GM23338 (cell line): Measurements from ENCODE around the gene SMG7. TPM values are rescaled to one million over a fixed set of nuclear protein-coding genes. Genes with fewer than 3 reads are reported as not detected.

Experiments
- ATAC-seq: fragments of 200-7000 bp; cut with Tn5 transposase; 3 replicates; pipeline ENCODE4 v1.9.1; 2020
- DNase-seq: peaks from one replicate; pipeline ENCODE4 v3.0.0-alpha.2; 2015; ENCODE audit warnings: low spot score
- H2AFZ ChIP-seq: fragments of 200-600 bp; sonication (generic); 2 replicates; pipeline ENCODE4 v1.8.0; 2016; ENCODE audit warnings: antibody characterized with exemption, mild to moderate bottlenecking, moderate library complexity
- H3F3A ChIP-seq: fragments of 200-600 bp; sonication (generic); replicated peaks from 2 replicates; pipeline ENCODE4 v1.8.0; 2017; ENCODE audit warnings: antibody characterized with exemption, mixed run types, low read depth
- H3K27ac ChIP-seq: fragments of 200-600 bp; sonication (generic); 2 replicates; pipeline ENCODE4 v1.6.1; 2016; ENCODE audit warnings: low read depth
- H3K27me3 ChIP-seq: fragments of 200-600 bp; sonication (generic); 2 replicates; pipeline ENCODE4 v1.8.0; 2016; ENCODE audit warnings: mild to moderate bottlenecking, mixed run types, moderate library complexity; ENCODE audit not compliant: insufficient read depth
- H3K36me3 ChIP-seq: fragments of 200-600 bp; sonication (generic); 2 replicates; pipeline ENCODE4 v1.8.0; 2016; ENCODE audit warnings: mild to moderate bottlenecking; ENCODE audit not compliant: insufficient read depth
- H3K4me1 ChIP-seq: fragments of 200-600 bp; sonication (generic); 2 replicates; pipeline ENCODE4 v1.8.0; 2016; ENCODE audit warnings: mild to moderate bottlenecking, moderate library complexity; ENCODE audit not compliant: insufficient read depth
- H3K4me2 ChIP-seq: fragments of 200-600 bp; sonication (generic); 2 replicates; pipeline ENCODE4 v1.7.1; 2017; ENCODE audit warnings: mixed run types
- H3K4me3 ChIP-seq: fragments of 200-600 bp; sonication (generic); 2 replicates; pipeline ENCODE4 v1.6.1; 2016; ENCODE audit warnings: mixed run types
- H3K79me2 ChIP-seq: fragments of 200-600 bp; sonication (generic); replicated peaks from 2 replicates; pipeline ENCODE4 v1.8.0; 2017; ENCODE audit warnings: mild to moderate bottlenecking; ENCODE audit not compliant: insufficient read depth
- H3K9me2 ChIP-seq: fragments of 200-600 bp; sonication (generic); 2 replicates; pipeline ENCODE4 v1.8.0; 2017; ENCODE audit not compliant: insufficient read depth
- H4K20me1 ChIP-seq: fragments of 200-600 bp; sonication (generic); replicated peaks from 2 replicates; pipeline ENCODE4 v1.8.0; 2017; ENCODE audit warnings: mild to moderate bottlenecking; ENCODE audit not compliant: insufficient read depth
- H3K27ac Mint-ChIP-seq: 2 replicates; pipeline ENCODE4 v1.8.0; 2020; ENCODE audit warnings: inconsistent platforms, mild to moderate bottlenecking, moderate library complexity, mixed read lengths
- H3K27me3 Mint-ChIP-seq: 3 replicates; pipeline ENCODE4 v1.8.0; 2022; ENCODE audit warnings: low read depth, mild to moderate bottlenecking, moderate library complexity, mixed read lengths, inconsistent platforms; ENCODE audit not compliant: insufficient read depth, poor library complexity
- H3K36me3 Mint-ChIP-seq: 3 replicates; pipeline ENCODE4 v1.8.0; 2021; ENCODE audit warnings: low read depth, mild to moderate bottlenecking, inconsistent platforms, moderate library complexity, mixed read lengths
- H3K4me1 Mint-ChIP-seq: 3 replicates; pipeline ENCODE4 v1.8.0; 2020; ENCODE audit warnings: mild to moderate bottlenecking, inconsistent platforms, mixed read lengths
- H3K4me3 Mint-ChIP-seq: 3 replicates; pipeline ENCODE4 v1.8.0; 2021; ENCODE audit warnings: moderate library complexity, mild to moderate bottlenecking, inconsistent platforms, mixed read lengths
- H3K9me3 Mint-ChIP-seq: 3 replicates; pipeline ENCODE4 v1.8.0; 2020; ENCODE audit warnings: moderate library complexity, mild to moderate bottlenecking, inconsistent platforms, mixed read lengths
- CREB1 ChIP-seq: fragments of 250-450 bp; sonication (Bioruptor Pico); IDR thresholded peaks from 2 replicates; pipeline ENCODE4 v1.5.0; 2020; ENCODE audit warnings: low read depth, mild to moderate bottlenecking, moderate library complexity
- EZH2 ChIP-seq: fragments of 200-600 bp; sonication (generic); IDR thresholded peaks from one replicate; pipeline ENCODE4 v1.8.0; 2017; ENCODE audit warnings: antibody characterized with exemption, mild to moderate bottlenecking, low read depth; ENCODE audit not compliant: unreplicated experiment
- EZH2phosphoT487 ChIP-seq: fragments of 200-600 bp; sonication (generic); IDR thresholded peaks from one replicate; pipeline ENCODE4 v1.8.1; 2018; ENCODE audit warnings: antibody characterized with exemption; ENCODE audit not compliant: unreplicated experiment
- JUNB ChIP-seq: IDR thresholded peaks from one replicate; pipeline ENCODE4 v1.6.1; 2016; ENCODE audit warnings: antibody characterized with exemption; ENCODE audit not compliant: unreplicated experiment
- NANOG ChIP-seq: IDR thresholded peaks from 2 replicates; pipeline ENCODE4 v1.6.1; 2016; ENCODE audit warnings: antibody characterized with exemption, borderline replicate concordance
- POLR2AphosphoS5 ChIP-seq: IDR thresholded peaks from 2 replicates; pipeline ENCODE4 v1.6.1; 2016; ENCODE audit warnings: antibody characterized with exemption, low read depth
- REST ChIP-seq: IDR thresholded peaks from one replicate; pipeline ENCODE4 v1.6.1; 2018; ENCODE audit warnings: antibody characterized with exemption; ENCODE audit not compliant: unreplicated experiment
- STAT1 ChIP-seq: IDR thresholded peaks from one replicate; pipeline ENCODE4 v1.6.1; 2016; ENCODE audit warnings: antibody characterized with exemption; ENCODE audit not compliant: unreplicated experiment
- ZNF114 ChIP-seq: fragments of 250-450 bp; sonication (Bioruptor Pico); IDR thresholded peaks from 2 replicates; pipeline ENCODE4 v1.5.0; 2020; ENCODE audit warnings: mild to moderate bottlenecking, moderate library complexity
- ZNF331 ChIP-seq: fragments of 250-450 bp; sonication (Bioruptor Pico); IDR thresholded peaks from 2 replicates; pipeline ENCODE4 v1.5.0; 2020; ENCODE audit warnings: low read depth, mild to moderate bottlenecking, moderate library complexity
- ZNF462 ChIP-seq: fragments of 250-450 bp; sonication (Bioruptor Pico); IDR thresholded peaks from 2 replicates; pipeline ENCODE4 v1.5.0; 2020; ENCODE audit warnings: mild to moderate bottlenecking, moderate library complexity
- polyA plus RNA-seq: library from polyadenylated mRNA; unstranded; fragments of >200 nt; fragmentation: Nextera tagmentation; extraction: Ambion mirVana; gene quantifications from 2 replicates; pipeline ENCODE4 v1.2.1, GENCODE V29; 2016
- total RNA-seq: library from RNA; depleted of rRNA; stranded (reverse); fragments of >200 nt; shearing (Covaris generic); gene quantifications from 2 replicates; pipeline ENCODE4 v1.2.3, GENCODE V29; 2014
- TF ChIP-seq, protein P1 (sequence below): IDR thresholded peaks from 2 replicates; pipeline ENCODE4 v1.6.1; 2016; ENCODE audit warnings: antibody characterized with exemption
- TF ChIP-seq, protein P2 (sequence below), 2 experiments: fragments of 200-600 bp in 1 of 2; sonication (generic) in 1 of 2; conservative IDR thresholded peaks; 2 replicates each; pipeline versions ENCODE4 v1.5.1 to v1.6.1; 2016 to 2017; ENCODE audit warnings: antibody characterized with exemption in 2 of 2, low read depth in 2 of 2, mild to moderate bottlenecking in 2 of 2, moderate library complexity in 1 of 2

Gene SMG7
- total and polyA plus RNA-seq, 2 experiments from 2014 or later = 33.0 to 79.4 TPM

- Histone ChIP-seq H3K4me2 (no peak overlapping the region), H3F3A (peaks cover 5% of the 10 kb centered on the region), H3K27ac (0 out of 2 replicates have a peak overlapping the region, but pooled peaks have one; percentile 24), H3K36me3 (no peaks in the 10 kb centered on the region), H4K20me1 (peaks cover 43% of the 10 kb centered on the region), H3K9me2 (no peaks in the 10 kb centered on the region), H2AFZ (no peak overlapping the region), H3K27me3 (no peaks in the 10 kb centered on the region), H3K79me2 (peaks cover 85% of the 10 kb centered on the region), H3K4me1 (peaks cover 54% of the 10 kb centered on the region), H3K4me3 (no peak overlapping the region)
- TF ChIP-seq EZH2phosphoT487 = no peak
- no peak for TF ChIP-seq EZH2
- TF ChIP-seq ZNF114 (CRISPR knock-in tag) = no peak
- TF ChIP-seq, protein P1, sequence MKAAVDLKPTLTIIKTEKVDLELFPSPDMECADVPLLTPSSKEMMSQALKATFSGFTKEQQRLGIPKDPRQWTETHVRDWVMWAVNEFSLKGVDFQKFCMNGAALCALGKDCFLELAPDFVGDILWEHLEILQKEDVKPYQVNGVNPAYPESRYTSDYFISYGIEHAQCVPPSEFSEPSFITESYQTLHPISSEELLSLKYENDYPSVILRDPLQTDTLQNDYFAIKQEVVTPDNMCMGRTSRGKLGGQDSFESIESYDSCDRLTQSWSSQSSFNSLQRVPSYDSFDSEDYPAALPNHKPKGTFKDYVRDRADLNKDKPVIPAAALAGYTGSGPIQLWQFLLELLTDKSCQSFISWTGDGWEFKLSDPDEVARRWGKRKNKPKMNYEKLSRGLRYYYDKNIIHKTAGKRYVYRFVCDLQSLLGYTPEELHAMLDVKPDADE = no peak
- no peak for TF ChIP-seq NANOG
- no peak for TF ChIP-seq CREB1 (CRISPR knock-in tag)
- TF ChIP-seq REST = no peak
- no peak for TF ChIP-seq ZNF462
- TF ChIP-seq POLR2AphosphoS5 = no peak
- TF ChIP-seq, protein P2, sequence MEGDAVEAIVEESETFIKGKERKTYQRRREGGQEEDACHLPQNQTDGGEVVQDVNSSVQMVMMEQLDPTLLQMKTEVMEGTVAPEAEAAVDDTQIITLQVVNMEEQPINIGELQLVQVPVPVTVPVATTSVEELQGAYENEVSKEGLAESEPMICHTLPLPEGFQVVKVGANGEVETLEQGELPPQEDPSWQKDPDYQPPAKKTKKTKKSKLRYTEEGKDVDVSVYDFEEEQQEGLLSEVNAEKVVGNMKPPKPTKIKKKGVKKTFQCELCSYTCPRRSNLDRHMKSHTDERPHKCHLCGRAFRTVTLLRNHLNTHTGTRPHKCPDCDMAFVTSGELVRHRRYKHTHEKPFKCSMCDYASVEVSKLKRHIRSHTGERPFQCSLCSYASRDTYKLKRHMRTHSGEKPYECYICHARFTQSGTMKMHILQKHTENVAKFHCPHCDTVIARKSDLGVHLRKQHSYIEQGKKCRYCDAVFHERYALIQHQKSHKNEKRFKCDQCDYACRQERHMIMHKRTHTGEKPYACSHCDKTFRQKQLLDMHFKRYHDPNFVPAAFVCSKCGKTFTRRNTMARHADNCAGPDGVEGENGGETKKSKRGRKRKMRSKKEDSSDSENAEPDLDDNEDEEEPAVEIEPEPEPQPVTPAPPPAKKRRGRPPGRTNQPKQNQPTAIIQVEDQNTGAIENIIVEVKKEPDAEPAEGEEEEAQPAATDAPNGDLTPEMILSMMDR (conservative IDR thresholded peaks at IDR 0.05; ENCODE audit: low read depth in 2 of 2) = no peak
- TF ChIP-seq ZNF331 (CRISPR knock-in tag) = no peak
- no peak for TF ChIP-seq STAT1
- TF ChIP-seq JUNB = no peak
- peaks cover 2% of the 10 kb centered on the region; the same call in 1 of the 3 replicates for H3K9me3 Mint-ChIP-seq
- peaks cover 36% of the 10 kb centered on the region for H3K4me1 Mint-ChIP-seq
- H3K27me3 Mint-ChIP-seq = peaks cover 15% of the 10 kb centered on the region
- DNase-seq (no peak), ATAC-seq (no peak)
- no peaks in the 10 kb centered on the region; the same call in 2 of the 3 replicates for H3K36me3 Mint-ChIP-seq
- H3K27ac Mint-ChIP-seq = no peak overlapping the region
- no peak overlapping the region for H3K4me3 Mint-ChIP-seq
Measured at GRCh38 chr1:183476081-183476480, 3.8 kb downstream of the SMG7 start.
